BE2C (cell line): ENCODE measurements around the gene FBXL13.
"Not testable (repeated sequence)": the region's sequence is repeated elsewhere in the genome, so short reads cannot be mapped to it uniquely, and the experiment has no call there.

Experiments
- DNase-seq: peaks from one replicate; pipeline ENCODE4 v3.0.0-alpha.2; 2020
- H3K27me3 ChIP-seq: fragments of 250-450 bp; sonication (Bioruptor Pico); 2 replicates; pipeline ENCODE4 v1.5.1; 2020; ENCODE audit warnings: mild to moderate bottlenecking
- H3K36me3 ChIP-seq: fragments of 250-450 bp; sonication (Bioruptor Pico); 2 replicates; pipeline ENCODE4 v1.5.1; 2020; ENCODE audit warnings: mild to moderate bottlenecking
- H3K4me1 ChIP-seq: fragments of 250-450 bp; sonication (Bioruptor Pico); 2 replicates; pipeline ENCODE4 v1.5.1; 2020
- H3K4me3 ChIP-seq: 2 replicates; pipeline ENCODE4 v1.5.1; 2011; ENCODE audit warnings: low read depth, low read length
- H3K9me3 ChIP-seq: fragments of 250-450 bp; sonication (Bioruptor Pico); 2 replicates; pipeline ENCODE4 v1.5.1; 2020
- CTCF ChIP-seq: IDR thresholded peaks from 2 replicates; pipeline ENCODE4 v1.5.1; 2012; ENCODE audit warnings: mild to moderate bottlenecking, low read depth, low read length

Gene FBXL13

DNA sequence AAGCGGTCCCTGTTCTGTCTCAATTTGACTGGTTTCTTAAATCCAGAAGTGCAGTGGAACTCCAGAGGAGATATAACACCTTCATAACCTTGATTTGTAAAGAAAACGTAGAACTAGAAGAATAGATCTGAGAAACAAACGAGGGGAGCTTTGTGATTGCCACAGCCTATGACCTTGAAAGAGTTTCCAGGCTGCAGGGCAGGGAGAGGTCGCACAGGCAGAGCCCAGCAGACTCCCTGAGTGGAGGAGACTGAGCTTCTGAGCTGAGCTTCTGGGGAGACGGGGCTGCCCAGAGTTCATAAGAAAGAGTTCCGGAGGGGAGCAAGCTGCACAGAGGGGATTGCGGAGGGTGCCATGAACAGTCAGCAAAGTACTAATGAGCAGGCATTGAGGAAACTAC is 268.0 kb downstream of the FBXL13 start:
- no peaks in the 10 kb centered on the region for H3K9me3 ChIP-seq
- no peaks in the 10 kb centered on the region for H3K36me3 ChIP-seq
- no peaks in the 10 kb centered on the region for H3K4me1 ChIP-seq
- no peak for TF ChIP-seq CTCF
- no peaks in the 10 kb centered on the region for H3K27me3 ChIP-seq
- DNase-seq, result no peak
- H3K4me3 ChIP-seq, result no peak overlapping the region

- H3K4me3 ChIP-seq, H3K36me3 ChIP-seq, H3K4me1 ChIP-seq, H3K9me3 ChIP-seq, H3K27me3 ChIP-seq, DNase-seq: not testable (repeated sequence)
Observed at GRCh38 chr7:102795987-102796595, 278.5 kb downstream of the FBXL13 start.

GRCh38 chr7:102794567-102794966 is 280.0 kb downstream of the FBXL13 start:
- not testable (repeated sequence) for H3K4me3 ChIP-seq, H3K4me1 ChIP-seq, DNase-seq, H3K36me3 ChIP-seq, H3K27me3 ChIP-seq, H3K9me3 ChIP-seq

- H3K4me3 ChIP-seq, DNase-seq, H3K9me3 ChIP-seq, H3K4me1 ChIP-seq, H3K36me3 ChIP-seq, H3K27me3 ChIP-seq: not testable (repeated sequence)
Observed at GRCh38 chr7:102791831-102792230, 282.8 kb downstream of the FBXL13 start.

DNA sequence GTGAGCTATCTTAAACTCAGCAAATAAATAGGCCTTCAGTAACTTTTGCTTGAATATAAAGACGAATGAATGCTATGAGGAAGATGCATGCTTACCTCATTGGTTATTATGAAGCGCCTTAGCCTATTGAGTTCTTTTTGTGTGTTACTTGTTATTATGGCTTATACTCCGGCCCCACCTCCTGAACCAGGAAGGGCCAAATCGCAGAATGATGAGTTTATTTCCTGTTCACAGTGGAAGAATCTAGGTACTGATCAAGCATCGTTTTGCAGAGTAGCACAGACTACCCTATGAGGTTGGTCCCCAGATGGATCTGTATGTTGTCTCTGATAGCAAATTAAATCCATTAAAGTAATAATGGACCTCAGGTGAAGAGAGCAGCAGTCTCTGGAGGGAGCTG is 283.2 kb downstream of the FBXL13 start:
- not testable (repeated sequence) for H3K9me3 ChIP-seq, H3K4me1 ChIP-seq

GRCh38 chr7:102790364-102791100 is 284.1 kb downstream of the FBXL13 start:
- not testable (repeated sequence) for H3K36me3 ChIP-seq, H3K9me3 ChIP-seq, H3K4me1 ChIP-seq, H3K27me3 ChIP-seq, H3K4me3 ChIP-seq, DNase-seq

More for the DNA sequence above, 283.2 kb downstream of the FBXL13 start:
- H3K4me3 ChIP-seq, DNase-seq, H3K27me3 ChIP-seq, H3K36me3 ChIP-seq: not testable (repeated sequence)

DNA sequence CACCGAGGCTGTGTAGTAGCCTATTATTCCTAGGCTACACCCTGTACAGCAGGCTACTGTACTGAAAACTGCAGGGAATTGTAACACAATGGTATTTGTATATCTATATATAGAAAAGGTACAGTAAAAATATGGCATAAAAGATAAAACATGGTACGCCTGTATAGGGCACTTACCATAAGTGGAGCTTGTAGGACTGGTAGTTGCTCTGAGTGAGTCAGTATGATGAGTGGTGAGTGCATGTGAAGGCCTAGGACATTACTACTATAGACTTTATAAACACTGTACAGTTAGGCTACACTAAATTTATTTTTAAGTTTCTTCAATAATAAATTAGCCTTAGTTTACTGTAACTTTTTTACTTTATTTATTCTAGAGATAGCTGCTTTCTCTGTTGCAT is 285.8 kb downstream of the FBXL13 start:
- DNase-seq, H3K4me1 ChIP-seq, H3K4me3 ChIP-seq, H3K9me3 ChIP-seq, H3K36me3 ChIP-seq, H3K27me3 ChIP-seq: not testable (repeated sequence)

GRCh38 chr7:102780926-102781325 is 293.7 kb downstream of the FBXL13 start:
- not testable (repeated sequence) for DNase-seq, H3K36me3 ChIP-seq, H3K4me1 ChIP-seq, H3K9me3 ChIP-seq, H3K4me3 ChIP-seq, H3K27me3 ChIP-seq

DNA sequence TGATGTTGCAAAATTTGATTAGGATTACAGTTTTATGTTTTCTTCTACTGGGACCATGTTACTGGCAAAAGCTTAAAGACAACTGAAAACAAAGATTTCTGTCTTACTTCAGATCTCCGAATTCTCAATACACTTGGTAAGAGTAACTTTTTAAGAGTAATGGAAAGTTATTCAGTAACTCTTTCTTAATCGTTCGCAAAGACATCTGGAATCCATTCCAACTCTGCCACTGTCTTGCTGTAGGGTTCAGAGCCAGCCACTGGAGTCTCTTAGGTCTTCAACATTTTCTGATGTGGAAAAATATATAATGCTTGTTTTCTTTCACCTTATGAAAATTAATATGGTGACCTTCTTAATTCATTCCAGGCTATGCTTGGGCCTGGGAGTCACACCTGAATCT is 295.9 kb downstream of the FBXL13 start:
- H3K4me3 ChIP-seq, H3K9me3 ChIP-seq, H3K36me3 ChIP-seq, DNase-seq, H3K4me1 ChIP-seq, H3K27me3 ChIP-seq: not testable (repeated sequence)

DNA sequence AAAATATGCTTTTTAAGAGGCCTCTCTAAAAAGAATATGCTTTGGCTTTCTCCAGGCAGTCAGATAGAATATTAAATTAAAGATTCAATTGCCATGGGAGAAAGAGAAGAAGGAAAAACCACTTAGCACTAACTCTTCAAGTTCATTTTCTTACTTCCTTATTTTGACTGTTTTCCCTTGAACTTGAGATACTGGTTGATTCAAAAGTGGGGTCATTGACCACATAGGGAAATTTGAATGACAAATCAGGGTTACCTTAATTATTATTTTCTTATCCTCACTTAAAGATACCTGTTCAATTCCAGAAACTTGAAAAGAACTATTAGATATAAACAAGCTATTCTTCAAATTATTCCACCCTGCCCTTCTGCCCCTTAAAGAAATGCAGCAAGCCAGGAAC is 298.4 kb downstream of the FBXL13 start:
- H3K4me1 ChIP-seq, H3K36me3 ChIP-seq, H3K4me3 ChIP-seq, H3K9me3 ChIP-seq, H3K27me3 ChIP-seq, DNase-seq: not testable (repeated sequence)

DNA sequence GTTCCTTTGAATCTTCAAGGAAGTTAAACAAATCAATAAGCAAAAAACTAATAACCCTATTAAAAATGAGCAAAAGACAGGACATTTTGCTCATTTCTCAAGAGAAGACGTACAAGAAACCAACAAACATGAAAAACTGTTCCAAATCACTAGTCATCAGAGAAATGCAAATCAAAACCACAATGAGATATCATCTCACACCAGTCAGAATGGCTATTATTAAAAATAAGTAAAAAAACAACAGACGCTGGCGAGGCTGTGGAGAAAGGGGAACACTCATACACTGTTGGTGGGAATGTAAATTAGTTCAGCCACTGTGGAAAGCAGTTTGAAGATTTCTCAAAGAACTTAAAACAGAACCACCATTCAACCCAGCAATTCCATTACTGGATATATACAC is 304.1 kb downstream of the FBXL13 start:
- H3K4me1 ChIP-seq, DNase-seq, H3K9me3 ChIP-seq, H3K27me3 ChIP-seq, H3K4me3 ChIP-seq, H3K36me3 ChIP-seq: not testable (repeated sequence)

- H3K4me1 ChIP-seq, DNase-seq, H3K27me3 ChIP-seq, H3K36me3 ChIP-seq, H3K9me3 ChIP-seq, H3K4me3 ChIP-seq: not testable (repeated sequence)
Observed at GRCh38 chr7:102769657-102770192, 304.9 kb downstream of the FBXL13 start.

GRCh38 chr7:102763295-102763905 is 311.2 kb downstream of the FBXL13 start:
- not testable (repeated sequence) for H3K36me3 ChIP-seq, H3K4me3 ChIP-seq, DNase-seq, H3K27me3 ChIP-seq, H3K9me3 ChIP-seq, H3K4me1 ChIP-seq
